ENCODE measurements around the gene UGT1A9. TPM values are rescaled to one million over a fixed set of nuclear protein-coding genes. Genes with fewer than 3 reads are reported as not detected.
A peak's percentile ranks its signal among the peaks of the same experiment; 100 is the strongest.

The UGT1A9 gene
- total and polyA plus RNA-seq, 10 of the 15 experiments (the other 5 are each of a cell fraction or from before 2014, with no cell fraction given), result 0.07 TPM; not detected in 9

DNA sequence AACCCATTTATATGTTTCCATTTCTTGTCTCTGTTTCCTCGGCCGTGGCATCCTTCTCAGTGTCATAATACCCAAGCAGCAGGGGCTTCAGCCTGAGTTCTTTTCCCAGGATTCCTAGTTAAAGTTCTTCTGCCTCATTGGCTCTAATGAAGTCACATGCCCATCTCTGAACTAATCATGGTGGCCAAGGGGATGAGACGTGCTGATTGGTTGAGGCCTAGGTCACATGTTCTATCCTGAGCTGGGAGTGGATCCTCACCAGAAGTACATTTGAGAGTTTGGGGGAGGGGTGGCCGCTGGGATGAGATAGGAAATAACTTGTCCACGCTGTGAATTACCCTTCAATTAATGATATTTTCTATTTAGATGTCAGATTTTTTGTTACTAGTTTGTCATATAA, 37.2 kb downstream of the UGT1A9 start:
- CTCF ChIA-PET, result interaction anchor here (0.7 kb wide), 1 partner anchor 304 kb away, joined by 4 read pairs; no protein-coding TSS in a partner anchor
- no peaks in the 10 kb centered on the region for H4K20me1 ChIP-seq (ENCODE audit: control insufficient read depth, insufficient read depth)
- no peaks in the 10 kb centered on the region for H3K79me2 ChIP-seq (ENCODE audit: control insufficient read depth, insufficient read depth, low read length)
- H3K27me3 ChIP-seq (replicated peaks in 1 of 2; ENCODE audit: control insufficient read depth in 2 of 2, insufficient read depth in 2 of 2, low read length in 1 of 2), result peaks cover 0 to 4% of the 10 kb centered on the region in 2 experiments; a peak in 1 of 4 replicates
- TF ChIP-seq, protein P1, sequence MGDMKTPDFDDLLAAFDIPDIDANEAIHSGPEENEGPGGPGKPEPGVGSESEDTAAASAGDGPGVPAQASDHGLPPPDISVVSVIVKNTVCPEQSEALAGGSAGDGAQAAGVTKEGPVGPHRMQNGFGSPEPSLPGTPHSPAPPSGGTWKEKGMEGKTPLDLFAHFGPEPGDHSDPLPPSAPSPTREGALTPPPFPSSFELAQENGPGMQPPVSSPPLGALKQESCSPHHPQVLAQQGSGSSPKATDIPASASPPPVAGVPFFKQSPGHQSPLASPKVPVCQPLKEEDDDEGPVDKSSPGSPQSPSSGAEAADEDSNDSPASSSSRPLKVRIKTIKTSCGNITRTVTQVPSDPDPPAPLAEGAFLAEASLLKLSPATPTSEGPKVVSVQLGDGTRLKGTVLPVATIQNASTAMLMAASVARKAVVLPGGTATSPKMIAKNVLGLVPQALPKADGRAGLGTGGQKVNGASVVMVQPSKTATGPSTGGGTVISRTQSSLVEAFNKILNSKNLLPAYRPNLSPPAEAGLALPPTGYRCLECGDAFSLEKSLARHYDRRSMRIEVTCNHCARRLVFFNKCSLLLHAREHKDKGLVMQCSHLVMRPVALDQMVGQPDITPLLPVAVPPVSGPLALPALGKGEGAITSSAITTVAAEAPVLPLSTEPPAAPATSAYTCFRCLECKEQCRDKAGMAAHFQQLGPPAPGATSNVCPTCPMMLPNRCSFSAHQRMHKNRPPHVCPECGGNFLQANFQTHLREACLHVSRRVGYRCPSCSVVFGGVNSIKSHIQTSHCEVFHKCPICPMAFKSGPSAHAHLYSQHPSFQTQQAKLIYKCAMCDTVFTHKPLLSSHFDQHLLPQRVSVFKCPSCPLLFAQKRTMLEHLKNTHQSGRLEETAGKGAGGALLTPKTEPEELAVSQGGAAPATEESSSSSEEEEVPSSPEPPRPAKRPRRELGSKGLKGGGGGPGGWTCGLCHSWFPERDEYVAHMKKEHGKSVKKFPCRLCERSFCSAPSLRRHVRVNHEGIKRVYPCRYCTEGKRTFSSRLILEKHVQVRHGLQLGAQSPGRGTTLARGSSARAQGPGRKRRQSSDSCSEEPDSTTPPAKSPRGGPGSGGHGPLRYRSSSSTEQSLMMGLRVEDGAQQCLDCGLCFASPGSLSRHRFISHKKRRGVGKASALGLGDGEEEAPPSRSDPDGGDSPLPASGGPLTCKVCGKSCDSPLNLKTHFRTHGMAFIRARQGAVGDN (IDR thresholded peaks at IDR 0.05), result no peak
- TF ChIP-seq, protein P2, sequence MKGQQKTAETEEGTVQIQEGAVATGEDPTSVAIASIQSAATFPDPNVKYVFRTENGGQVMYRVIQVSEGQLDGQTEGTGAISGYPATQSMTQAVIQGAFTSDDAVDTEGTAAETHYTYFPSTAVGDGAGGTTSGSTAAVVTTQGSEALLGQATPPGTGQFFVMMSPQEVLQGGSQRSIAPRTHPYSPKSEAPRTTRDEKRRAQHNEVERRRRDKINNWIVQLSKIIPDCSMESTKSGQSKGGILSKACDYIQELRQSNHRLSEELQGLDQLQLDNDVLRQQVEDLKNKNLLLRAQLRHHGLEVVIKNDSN (IDR thresholded peaks at IDR 0.05; ENCODE audit: borderline replicate concordance, extremely low read length, insufficient read depth, low read depth, low read length), result peak; percentile 2
- TF ChIP-seq NFYA (IDR thresholded peaks at IDR 0.05; ENCODE audit: borderline replicate concordance, low read depth, low read length), result no peak
- SMC1A ChIA-PET (ENCODE audit: uncharacterized antibody, unreplicated experiment), result no interaction called here
- H3K9me3 ChIP-seq (replicated peaks; ENCODE audit: control insufficient read depth, insufficient read depth, low read length), result no peaks in the 10 kb centered on the region; the same call in 1 of the 3 replicates
- in situ Hi-C loops (cut with MboI), result no loop called here
- POLR2A ChIA-PET, result no interaction called here
- WGBS (ENCODE audit: insufficient coverage, insufficient replicate concordance, low lambda C conversion rate, missing lambda C conversion rate), result 35% methylated on average over 5 of the region's 5 CpGs
- no peaks in the 10 kb centered on the region for H3K4me1 ChIP-seq (ENCODE audit: control insufficient read depth, insufficient read depth, low read length)
- no peaks in the 10 kb centered on the region for H3K36me3 ChIP-seq (ENCODE audit: control insufficient read depth in 2 of 2, insufficient read depth in 2 of 2, low read length in 1 of 2)
- ATAC-seq, result no peak
- no TSS peak for BruUV-seq (replicated peaks)
- intact Hi-C loops (cut with micrococcal nuclease; ENCODE audit: unreplicated experiment), result no loop called here
- no peak overlapping the region for H3K4me2 ChIP-seq (ENCODE audit: control insufficient read depth, insufficient read depth)
- H3K27ac ChIP-seq (ENCODE audit: control insufficient read depth, insufficient read depth), result no peak overlapping the region
- no peak for DNase-seq (ENCODE audit: low read depth, low spot score)
- FAIRE-seq, result no peak
- no peak overlapping the region for H2AFZ ChIP-seq (ENCODE audit: control insufficient read depth, low read depth, low read length)
- RAD21 ChIA-PET (ENCODE audit: unreplicated experiment), result no interaction called here
- H3K9ac ChIP-seq (ENCODE audit: control insufficient read depth, insufficient read depth, low read length), result no peak overlapping the region
- H3K4me3 ChIP-seq, result no peak overlapping the region
